ENCODE results near the gene ZFYVE16.

ZFYVE16 gene

DNA sequence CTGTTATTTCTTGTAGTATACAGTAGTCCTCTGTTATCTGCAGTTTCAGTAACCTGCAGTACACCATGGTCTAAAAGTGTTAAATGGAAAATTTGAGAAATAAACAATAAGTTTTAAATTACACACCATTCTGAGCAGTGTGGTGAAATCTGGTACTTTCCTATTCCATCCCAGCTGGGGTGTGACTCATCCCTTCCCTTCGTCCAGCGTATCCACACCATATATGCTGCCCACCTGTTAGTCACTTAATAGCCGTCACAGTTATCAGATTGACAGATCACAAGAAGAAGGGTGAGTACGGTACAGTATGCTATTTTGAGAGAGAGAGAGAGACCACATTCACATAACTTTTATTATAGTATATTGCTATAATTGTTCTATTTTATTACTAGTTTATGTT lies 109.0 kb downstream of the ZFYVE16 start:
- no peak overlapping the region for H3K27ac ChIP-seq (ENCODE audit: low read length)
- H3K79me2 ChIP-seq (ENCODE audit: low read length), result no peaks in the 10 kb centered on the region
- H3K9me2 ChIP-seq (replicated peaks; ENCODE audit: insufficient read depth, low read length), result no peaks in the 10 kb centered on the region
- H3K4me1 ChIP-seq (ENCODE audit: low read length), result no peaks in the 10 kb centered on the region
- H3K36me3 ChIP-seq (replicated peaks; ENCODE audit: insufficient read depth, low read length), result no peaks in the 10 kb centered on the region
- no peak overlapping the region for H2AFZ ChIP-seq (ENCODE audit: low read length)
- H3K9ac ChIP-seq (ENCODE audit: low read length), result no peak overlapping the region
- no peaks in the 10 kb centered on the region for H3F3A ChIP-seq (ENCODE audit: insufficient read depth, low read length)
- no peaks in the 10 kb centered on the region for H4K20me1 ChIP-seq (ENCODE audit: insufficient read depth, low read length)
- TF ChIP-seq CTCF (IDR thresholded peaks at IDR 0.05; ENCODE audit: low read length) (no peak), EZH2phosphoT487 (IDR thresholded peaks at IDR 0.05; ENCODE audit: low read length) (no peak), EZH2 (optimal IDR thresholded peaks at IDR 0.05; ENCODE audit: low read depth, low read length) (no peak)
- DNase-seq, result no peak
- no peaks in the 10 kb centered on the region for H3K9me3 ChIP-seq (replicated peaks; ENCODE audit: insufficient read depth, low read length)
- no peaks in the 10 kb centered on the region for H3K27me3 ChIP-seq (replicated peaks; ENCODE audit: insufficient read depth, low read length)
- no peak overlapping the region for H3K4me2 ChIP-seq (ENCODE audit: low read depth, low read length)
- no peak overlapping the region for H3K4me3 ChIP-seq (ENCODE audit: low read length)

Data from MM.1S (cell line).